Measurements from ENCODE around the gene KLHL35.
"Not testable (repeated sequence)": the region's sequence is repeated elsewhere in the genome, so short reads cannot be mapped to it uniquely, and the experiment has no call there.

KLHL35 gene

DNA sequence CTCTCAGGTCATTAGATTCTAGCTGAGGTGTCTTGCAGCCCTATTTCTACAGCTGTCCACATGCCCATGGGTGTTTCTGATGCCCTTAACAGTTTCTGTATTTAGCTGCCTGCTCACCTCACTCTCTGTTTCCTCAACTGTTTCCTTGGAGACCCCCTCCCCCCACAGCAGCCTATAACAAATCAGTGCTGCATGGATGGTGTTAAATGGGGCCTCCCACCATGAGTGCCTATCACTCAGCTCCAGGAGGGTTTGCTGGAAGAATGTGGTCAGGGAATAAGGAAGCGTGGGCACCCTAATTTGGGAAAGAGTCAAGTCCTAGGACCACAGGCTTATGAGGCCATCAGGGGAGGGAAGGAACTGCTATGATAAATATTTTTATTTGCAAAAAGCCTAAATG, 8.6 kb downstream of the KLHL35 start:
- no peak overlapping the region for H3K27ac ChIP-seq (ENCODE audit: low read depth, low read length)

DNA sequence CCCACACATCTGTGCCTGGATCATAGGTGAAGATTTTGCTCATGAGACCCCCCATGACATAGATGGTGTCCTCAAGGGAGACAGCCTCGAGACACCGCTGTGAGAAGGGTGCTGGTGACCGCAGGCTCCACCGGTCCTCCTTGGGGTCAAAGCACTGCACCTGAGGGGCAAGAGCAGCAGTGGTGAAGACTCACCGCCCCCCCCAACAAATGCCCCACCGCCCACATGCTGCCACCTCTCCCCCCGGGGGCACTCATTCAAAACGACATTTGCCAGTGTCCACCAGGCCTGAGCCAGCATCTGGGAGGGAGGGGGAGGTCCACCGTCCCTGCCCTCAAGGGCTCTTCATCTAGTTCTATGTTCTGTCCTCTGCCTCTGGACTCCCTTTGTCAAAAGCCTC, 9.3 kb downstream of the KLHL35 start:
- H3K4me3 ChIP-seq (ENCODE audit: low read length): no peak overlapping the region
- no peaks in the 10 kb centered on the region for H3K27me3 ChIP-seq (ENCODE audit: control insufficient read depth, insufficient read depth, low read length)
- no peak overlapping the region for H3K9ac ChIP-seq (ENCODE audit: low read length)
- no peak overlapping the region for H3K27ac ChIP-seq (ENCODE audit: low read depth, low read length)
- no peaks in the 10 kb centered on the region for H3K4me1 ChIP-seq (ENCODE audit: control insufficient read depth, insufficient read depth, low read length)
- no peaks in the 10 kb centered on the region for H3K36me3 ChIP-seq (ENCODE audit: control insufficient read depth, insufficient read depth, low read length)

More for the DNA sequence above, 8.6 kb downstream of the KLHL35 start:
- H3K4me1 ChIP-seq (ENCODE audit: control insufficient read depth, insufficient read depth, low read length): no peaks in the 10 kb centered on the region
- H3K36me3 ChIP-seq (ENCODE audit: control insufficient read depth, insufficient read depth, low read length): no peaks in the 10 kb centered on the region
- no peak overlapping the region for H3K9ac ChIP-seq (ENCODE audit: low read length)
- peaks cover 6% of the 10 kb centered on the region for H3K27me3 ChIP-seq (ENCODE audit: control insufficient read depth, insufficient read depth, low read length)
- H3K4me3 ChIP-seq (ENCODE audit: low read length): no peak overlapping the region

DNA sequence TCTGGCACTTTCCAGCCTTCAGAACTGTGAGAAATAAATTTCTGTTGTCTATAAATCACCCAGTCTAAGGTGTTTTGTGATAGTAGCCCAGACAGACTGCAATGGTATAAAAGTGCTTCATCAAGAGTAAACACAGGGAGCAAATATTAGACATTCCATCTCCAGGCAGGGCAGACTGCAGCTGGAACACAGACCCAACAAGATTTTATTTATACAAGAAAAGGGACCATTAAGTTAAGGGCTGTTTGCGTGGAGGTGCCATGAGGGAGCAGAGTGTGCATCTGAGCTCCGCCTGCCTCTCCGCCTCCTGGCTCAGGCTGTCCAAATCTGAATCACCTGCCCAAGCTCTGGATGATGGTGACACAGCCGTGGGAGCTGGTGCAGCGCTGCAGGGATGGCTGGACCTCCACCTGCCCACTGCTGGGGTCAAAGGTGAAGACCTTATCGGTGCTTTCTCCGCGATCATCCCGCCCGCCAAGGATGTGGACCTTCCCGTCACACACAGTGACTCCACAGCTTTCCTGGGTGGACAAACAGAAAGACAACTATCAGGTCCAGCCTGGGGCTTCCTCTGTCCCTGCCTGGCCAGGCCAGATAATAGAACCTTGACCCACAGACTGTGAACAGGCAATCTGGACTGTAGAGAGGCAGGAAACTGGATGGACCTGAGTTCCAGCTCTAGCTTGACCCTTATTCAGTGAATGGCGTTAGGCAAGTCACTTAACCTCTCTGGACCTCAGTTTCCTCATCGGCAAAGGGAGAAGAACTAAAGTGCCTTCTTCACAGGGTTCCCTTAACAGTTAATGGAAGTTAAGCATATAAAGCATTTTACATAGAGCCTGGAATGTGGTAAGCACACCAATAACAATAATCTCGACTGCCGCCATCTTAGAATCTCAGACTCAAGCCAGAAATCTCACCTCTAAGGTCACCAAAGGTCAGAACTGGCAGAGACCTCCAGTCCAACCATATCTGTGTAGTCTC, 10.5 kb downstream of the KLHL35 start:
- no peaks in the 10 kb centered on the region for H3K4me1 ChIP-seq (ENCODE audit: control insufficient read depth, insufficient read depth, low read length)
- H3K36me3 ChIP-seq (ENCODE audit: control insufficient read depth, insufficient read depth, low read length): no peaks in the 10 kb centered on the region
- H3K9ac ChIP-seq (ENCODE audit: low read length): no peak overlapping the region
- no peak overlapping the region for H3K4me3 ChIP-seq (ENCODE audit: low read length)
- no peaks in the 10 kb centered on the region for H3K27me3 ChIP-seq (ENCODE audit: control insufficient read depth, insufficient read depth, low read length)
- no peak overlapping the region for H3K27ac ChIP-seq (ENCODE audit: low read depth, low read length)

DNA sequence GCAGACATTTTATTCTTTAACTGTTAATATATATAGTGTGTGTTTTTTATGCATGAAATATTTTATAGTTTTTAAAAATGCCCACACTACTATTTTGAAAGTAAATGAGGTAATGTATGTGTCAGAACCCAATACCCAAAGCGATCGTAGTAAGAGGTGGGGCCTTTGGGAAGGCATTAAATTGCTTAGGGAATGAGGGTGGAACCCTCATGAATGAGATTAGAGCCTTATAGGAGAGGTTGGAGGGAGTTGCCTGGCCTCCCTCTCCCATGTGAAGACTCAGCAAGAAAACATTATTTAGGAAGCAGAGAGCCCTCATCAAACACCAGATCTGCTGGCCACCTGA, 11.1 kb downstream of the KLHL35 start:
- no peak overlapping the region for H3K27ac ChIP-seq (ENCODE audit: low read depth, low read length)
- H3K4me3 ChIP-seq (ENCODE audit: low read length): no peak overlapping the region
- no peak overlapping the region for H3K9ac ChIP-seq (ENCODE audit: low read length)
- H3K27me3 ChIP-seq (ENCODE audit: control insufficient read depth, insufficient read depth, low read length): no peaks in the 10 kb centered on the region
- no peaks in the 10 kb centered on the region for H3K36me3 ChIP-seq (ENCODE audit: control insufficient read depth, insufficient read depth, low read length)
- H3K4me1 ChIP-seq (ENCODE audit: control insufficient read depth, insufficient read depth, low read length): no peaks in the 10 kb centered on the region

DNA sequence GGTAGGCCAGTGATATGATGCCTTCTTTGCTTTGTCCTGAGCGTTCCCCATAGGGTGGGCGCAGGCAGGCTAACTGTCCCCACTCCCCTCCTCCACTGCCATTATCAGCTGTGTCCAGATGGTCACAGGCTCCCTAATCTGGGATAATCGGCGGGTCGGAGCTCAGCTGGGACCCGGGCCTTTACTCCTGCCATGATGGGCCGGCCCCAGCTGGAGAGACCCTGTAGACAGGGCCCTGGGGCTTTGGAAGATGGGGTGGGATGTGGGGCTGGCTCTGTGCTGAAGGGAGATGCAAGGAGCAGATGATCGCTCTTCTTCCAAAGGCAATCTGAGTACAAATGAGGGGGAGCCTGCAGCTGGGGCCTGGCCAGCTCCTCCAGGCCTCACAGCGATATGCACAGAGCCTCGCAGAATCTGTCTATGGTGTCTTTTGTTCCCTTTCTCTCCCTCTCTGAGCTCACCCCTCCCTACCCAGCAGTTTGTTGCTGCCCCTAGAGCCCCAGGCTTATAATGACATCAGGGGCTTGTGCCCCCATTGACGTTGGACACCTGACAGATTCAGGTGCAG, 11.9 kb downstream of the KLHL35 start:
- Histone ChIP-seq H3K4me3 (ENCODE audit: low read length) (no peak overlapping the region), H3K36me3 (ENCODE audit: control insufficient read depth, insufficient read depth, low read length) (no peaks in the 10 kb centered on the region), H3K4me1 (ENCODE audit: control insufficient read depth, insufficient read depth, low read length) (no peaks in the 10 kb centered on the region), H3K27me3 (ENCODE audit: control insufficient read depth, insufficient read depth, low read length) (no peaks in the 10 kb centered on the region), H3K27ac (ENCODE audit: low read depth, low read length) (no peak overlapping the region), H3K9ac (ENCODE audit: low read length) (no peak overlapping the region)

DNA sequence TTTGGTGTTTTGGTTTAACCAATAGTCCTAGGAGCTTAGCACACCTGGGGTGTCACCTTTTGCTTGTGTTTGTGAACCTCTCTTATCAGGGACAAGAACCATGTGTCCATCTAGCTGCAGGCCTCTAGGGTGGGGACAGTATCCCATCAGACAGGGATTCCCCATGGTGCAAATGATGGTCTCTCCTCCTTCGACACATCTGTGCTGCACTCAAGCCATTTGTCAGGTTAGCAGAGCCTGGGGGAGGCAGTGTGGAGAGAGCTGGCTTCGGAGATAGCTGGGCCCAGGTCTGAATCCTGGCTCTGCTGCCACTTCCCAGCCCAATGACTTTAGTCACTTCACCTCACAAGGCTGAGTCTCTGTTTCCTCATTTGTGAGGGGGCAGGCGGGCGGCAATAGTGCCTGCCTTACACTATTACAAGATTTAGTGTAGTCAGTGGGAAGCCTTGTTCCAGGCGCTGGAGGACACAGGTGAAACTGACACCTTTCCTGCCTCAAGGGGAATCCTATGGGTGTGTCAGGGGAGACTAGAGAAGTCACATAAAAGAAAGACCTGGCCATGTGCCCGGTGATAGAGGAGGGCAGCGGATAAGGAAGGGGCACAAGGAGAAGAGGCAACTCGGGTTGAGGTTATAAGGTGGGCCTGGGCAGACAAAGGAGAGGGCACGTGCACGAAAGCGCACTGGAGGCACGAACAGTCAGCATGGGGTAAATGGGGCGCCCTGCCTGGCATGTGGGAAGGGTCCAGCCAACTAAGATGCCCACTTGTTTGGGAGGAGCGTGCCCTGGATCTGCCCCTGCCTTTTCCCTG, 12.6 kb downstream of the KLHL35 start:
- H3K4me3 ChIP-seq (ENCODE audit: low read length): no peak overlapping the region
- no peaks in the 10 kb centered on the region for H3K36me3 ChIP-seq (ENCODE audit: control insufficient read depth, insufficient read depth, low read length)

DNA sequence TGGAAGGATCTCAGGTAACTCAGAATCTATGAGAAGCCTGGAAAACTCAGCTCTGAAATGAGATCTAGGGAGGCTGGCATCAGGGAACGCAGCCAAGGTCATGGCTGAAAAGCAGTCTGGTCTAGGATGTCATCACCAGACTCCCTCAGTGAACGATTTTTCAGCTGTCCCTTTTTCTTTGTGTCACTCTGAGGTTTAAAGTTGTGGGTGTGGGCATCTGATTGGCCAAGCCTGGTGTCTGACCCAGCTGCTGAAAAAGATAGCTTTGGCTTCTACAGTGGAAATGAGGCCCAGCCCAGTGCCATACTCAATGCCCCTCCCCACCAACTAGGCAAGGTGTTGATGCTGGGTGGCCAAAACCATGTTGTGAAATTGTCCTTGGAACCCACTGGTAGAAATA, 19.1 kb downstream of the KLHL35 start:
- Histone ChIP-seq H3K27me3 (ENCODE audit: control insufficient read depth, insufficient read depth, low read length) (no peaks in the 10 kb centered on the region), H3K4me3 (ENCODE audit: low read length) (no peak overlapping the region), H3K36me3 (ENCODE audit: control insufficient read depth, insufficient read depth, low read length) (peaks cover 9% of the 10 kb centered on the region), H3K4me1 (ENCODE audit: control insufficient read depth, insufficient read depth, low read length) (no peaks in the 10 kb centered on the region), H3K9ac (ENCODE audit: low read length) (no peak overlapping the region), H3K27ac (ENCODE audit: low read depth, low read length) (no peak overlapping the region)

More for the DNA sequence above, 12.6 kb downstream of the KLHL35 start:
- Histone ChIP-seq H3K4me1 (ENCODE audit: control insufficient read depth, insufficient read depth, low read length) (no peaks in the 10 kb centered on the region), H3K9ac (ENCODE audit: low read length) (no peak overlapping the region), H3K27me3 (ENCODE audit: control insufficient read depth, insufficient read depth, low read length) (no peaks in the 10 kb centered on the region), H3K27ac (ENCODE audit: low read depth, low read length) (no peak overlapping the region)

DNA sequence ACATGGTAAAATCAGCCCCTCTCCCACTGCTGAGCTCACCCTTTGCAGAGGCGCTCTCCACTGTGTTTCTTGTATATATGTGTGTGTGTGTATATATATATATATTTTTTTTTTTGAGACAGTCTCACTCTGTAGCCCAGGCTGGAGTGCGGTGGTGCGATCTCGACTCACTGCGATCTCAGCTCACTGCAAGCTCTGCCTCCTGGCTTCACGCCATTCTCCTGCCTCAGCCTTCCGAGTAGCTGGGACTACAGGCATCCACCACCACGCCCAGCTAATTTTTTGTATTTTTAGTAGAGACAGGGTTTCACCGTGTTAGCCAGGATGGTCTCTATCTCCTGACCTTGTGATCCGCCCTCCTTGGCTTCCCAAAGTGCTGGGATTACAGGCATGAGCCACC, 19.9 kb downstream of the KLHL35 start:
- H3K36me3 ChIP-seq (ENCODE audit: control insufficient read depth, insufficient read depth, low read length); H3K4me1 ChIP-seq (ENCODE audit: control insufficient read depth, insufficient read depth, low read length); H3K9ac ChIP-seq (ENCODE audit: low read length); H3K4me3 ChIP-seq (ENCODE audit: low read length); H3K27ac ChIP-seq (ENCODE audit: low read depth, low read length); H3K27me3 ChIP-seq (ENCODE audit: control insufficient read depth, insufficient read depth, low read length): not testable (repeated sequence)

DNA sequence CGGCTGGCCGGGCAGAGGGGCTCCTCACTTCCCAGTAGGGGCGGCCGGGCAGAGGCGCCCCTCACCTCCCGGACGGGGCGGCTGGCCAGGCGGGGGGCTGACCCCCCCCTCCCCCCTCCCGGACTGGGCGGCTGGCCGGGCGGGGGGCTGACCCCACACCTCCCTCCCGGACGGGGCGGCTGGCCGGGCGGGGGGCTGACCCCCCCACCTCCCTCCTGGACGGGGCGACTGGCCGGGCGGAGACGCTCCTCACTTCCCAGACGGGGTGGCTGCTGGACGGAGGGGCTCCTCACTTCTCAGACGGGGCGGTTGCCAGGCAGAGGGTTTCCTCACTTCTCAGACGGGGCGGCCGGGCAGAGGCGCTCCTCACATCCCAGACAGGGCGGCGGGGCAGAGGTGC, 23.0 kb downstream of the KLHL35 start:
- not testable (repeated sequence) for H3K4me3 ChIP-seq (ENCODE audit: low read length); H3K4me1 ChIP-seq (ENCODE audit: control insufficient read depth, insufficient read depth, low read length); H3K9ac ChIP-seq (ENCODE audit: low read length); H3K27ac ChIP-seq (ENCODE audit: low read depth, low read length); H3K27me3 ChIP-seq (ENCODE audit: control insufficient read depth, insufficient read depth, low read length)
- peaks cover 20% of the 10 kb centered on the region for H3K36me3 ChIP-seq (ENCODE audit: control insufficient read depth, insufficient read depth, low read length)

DNA sequence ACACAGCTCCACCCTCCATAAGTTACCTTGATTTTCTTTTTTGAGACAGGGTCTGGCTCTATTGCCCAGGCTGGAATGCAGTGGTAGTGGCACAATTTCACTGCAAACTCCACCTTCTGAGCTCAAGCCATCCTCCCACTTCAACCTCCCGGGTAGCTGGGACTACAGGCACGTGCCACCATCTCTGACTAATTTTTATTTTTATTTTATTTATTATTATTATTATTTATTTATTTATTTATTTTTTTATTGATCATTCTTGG, 24.1 kb downstream of the KLHL35 start:
- peaks cover 24% of the 10 kb centered on the region for H3K36me3 ChIP-seq (ENCODE audit: control insufficient read depth, insufficient read depth, low read length)
- no peak overlapping the region for H3K27ac ChIP-seq (ENCODE audit: low read depth, low read length)
- H3K27me3 ChIP-seq (ENCODE audit: control insufficient read depth, insufficient read depth, low read length): no peaks in the 10 kb centered on the region
- H3K4me3 ChIP-seq (ENCODE audit: low read length): no peak overlapping the region
- H3K9ac ChIP-seq (ENCODE audit: low read length): no peak overlapping the region
- no peaks in the 10 kb centered on the region for H3K4me1 ChIP-seq (ENCODE audit: control insufficient read depth, insufficient read depth, low read length)

DNA sequence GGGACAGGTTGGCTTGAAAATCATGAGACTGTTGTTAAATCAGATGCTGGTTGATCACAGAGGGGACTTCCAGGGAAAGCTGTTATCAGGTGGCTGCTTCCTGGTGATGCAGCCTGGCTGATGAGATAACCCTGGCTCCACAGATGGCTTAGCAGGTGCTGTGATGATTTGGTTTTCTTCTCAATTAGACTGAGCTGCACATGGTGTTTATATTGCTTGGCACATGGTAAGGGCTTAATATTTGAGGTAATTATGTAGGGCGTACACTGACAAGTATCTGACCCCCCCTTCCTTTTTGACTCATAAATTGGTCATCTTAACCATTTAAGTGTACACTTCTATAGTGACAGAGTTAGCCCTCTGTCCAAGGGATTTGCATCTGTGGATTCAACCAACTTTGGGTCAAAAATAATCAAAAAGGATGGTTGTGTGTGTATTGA, 26.6 kb downstream of the KLHL35 start:
- no peak overlapping the region for H3K27ac ChIP-seq (ENCODE audit: low read depth, low read length)
- no peak overlapping the region for H3K9ac ChIP-seq (ENCODE audit: low read length)
- H3K4me1 ChIP-seq (ENCODE audit: control insufficient read depth, insufficient read depth, low read length): no peaks in the 10 kb centered on the region
- no peaks in the 10 kb centered on the region for H3K27me3 ChIP-seq (ENCODE audit: control insufficient read depth, insufficient read depth, low read length)
- peaks cover 32% of the 10 kb centered on the region for H3K36me3 ChIP-seq (ENCODE audit: control insufficient read depth, insufficient read depth, low read length)
- H3K4me3 ChIP-seq (ENCODE audit: low read length): no peak overlapping the region

DNA sequence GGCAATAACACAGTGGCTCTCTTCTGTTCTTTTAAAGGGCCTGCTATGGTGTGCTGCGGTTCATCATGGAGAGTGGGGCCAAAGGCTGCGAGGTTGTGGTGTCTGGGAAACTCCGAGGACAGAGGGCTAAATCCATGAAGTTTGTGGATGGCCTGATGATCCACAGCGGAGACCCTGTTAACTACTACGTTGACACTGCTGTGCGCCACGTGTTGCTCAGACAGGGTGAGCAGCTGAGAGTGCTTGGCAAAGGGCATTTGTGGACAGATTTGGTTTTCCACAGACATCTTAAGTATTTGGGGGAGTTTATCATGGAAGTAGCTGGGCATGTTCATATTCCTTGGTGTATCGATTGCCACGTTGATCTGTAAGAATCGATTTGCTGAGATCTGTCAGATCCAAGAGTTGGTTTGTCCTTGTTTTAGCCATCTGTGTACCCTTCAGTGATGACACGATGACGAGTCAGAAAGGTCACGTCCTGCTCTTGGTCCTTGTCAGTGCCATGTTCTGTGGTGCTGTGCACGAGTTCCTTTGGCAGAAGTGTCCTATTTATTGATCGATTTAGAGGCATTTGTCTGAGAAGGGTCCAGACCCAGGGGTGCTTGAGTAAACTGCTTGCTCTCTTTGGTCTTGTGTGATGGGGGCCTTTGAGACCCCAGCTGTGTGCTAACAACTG, 28.9 kb downstream of the KLHL35 start:
- Histone ChIP-seq H3K27ac (ENCODE audit: low read depth, low read length) (no peak overlapping the region), H3K4me1 (ENCODE audit: control insufficient read depth, insufficient read depth, low read length) (peaks cover 6% of the 10 kb centered on the region), H3K36me3 (ENCODE audit: control insufficient read depth, insufficient read depth, low read length) (peaks cover 32% of the 10 kb centered on the region), H3K27me3 (ENCODE audit: control insufficient read depth, insufficient read depth, low read length) (no peaks in the 10 kb centered on the region), H3K9ac (ENCODE audit: low read length) (no peak overlapping the region), H3K4me3 (ENCODE audit: low read length) (no peak overlapping the region)
